ENCODE results near the gene AHNAK2.

- no peak for TF ChIP-seq CTCF (IDR thresholded peaks at IDR 0.05)
- TF ChIP-seq ZFX (IDR thresholded peaks at IDR 0.05; ENCODE audit: borderline replicate concordance), result no peak
Observed at GRCh38 chr14:105005329-105005928, 27.3 kb upstream of the AHNAK2 start.

Measured in 22Rv1 (cell line).